GM18526 (cell line): Measurements from ENCODE around the gene SLC25A30.

ENCODE experiments used
- POLR2A ChIP-seq: IDR thresholded peaks from 3 replicates; pipeline ENCODE4 v1.6.1; 2011; ENCODE audit not compliant: insufficient read length; ENCODE audit errors: extremely low read depth

The SLC25A30 gene

GRCh38 chr13:45374917-45375316 lies 43.3 kb downstream of the SLC25A30 start:
- TF ChIP-seq POLR2A = no peak

GRCh38 chr13:45373162-45373547 lies 45.0 kb downstream of the SLC25A30 start:
- TF ChIP-seq POLR2A = no peak

GRCh38 chr13:45372189-45373161 lies 45.7 kb downstream of the SLC25A30 start:
- TF ChIP-seq POLR2A = no peak

- no peak for TF ChIP-seq POLR2A
Observed at GRCh38 chr13:45370922-45371406, 47.2 kb downstream of the SLC25A30 start.

GRCh38 chr13:45369116-45369515 lies 49.1 kb downstream of the SLC25A30 start:
- no peak for TF ChIP-seq POLR2A

GRCh38 chr13:45368571-45368970 lies 49.6 kb downstream of the SLC25A30 start:
- TF ChIP-seq POLR2A = no peak

- TF ChIP-seq POLR2A = no peak
Observed at GRCh38 chr13:45368005-45368404, 50.2 kb downstream of the SLC25A30 start.

GRCh38 chr13:45367358-45367757 lies 50.8 kb downstream of the SLC25A30 start:
- no peak for TF ChIP-seq POLR2A

GRCh38 chr13:45365558-45365885 lies 52.7 kb downstream of the SLC25A30 start:
- TF ChIP-seq POLR2A = no peak

- no peak for TF ChIP-seq POLR2A
Observed at GRCh38 chr13:45364876-45365557, 53.2 kb downstream of the SLC25A30 start.

GRCh38 chr13:45362939-45363338 lies 55.2 kb downstream of the SLC25A30 start:
- TF ChIP-seq POLR2A = no peak

GRCh38 chr13:45361596-45362206 lies 56.5 kb downstream of the SLC25A30 start:
- no peak for TF ChIP-seq POLR2A

GRCh38 chr13:45356966-45357672 lies 61.1 kb downstream of the SLC25A30 start:
- TF ChIP-seq POLR2A = no peak

GRCh38 chr13:45353895-45354294 lies 64.3 kb downstream of the SLC25A30 start:
- no peak for TF ChIP-seq POLR2A

- no peak for TF ChIP-seq POLR2A
Observed at GRCh38 chr13:45352031-45352430, 66.1 kb downstream of the SLC25A30 start.
